GM18498 (cell line): ENCODE measurements around the gene ANAPC10.
A peak's percentile ranks its signal among the peaks of the same experiment; 100 is the strongest.
"Not testable (repeated sequence)": the region's sequence is repeated elsewhere in the genome, so short reads cannot be mapped to it uniquely, and the experiment has no call there.

ENCODE experiments used
- ATAC-seq: cut with Tn5 transposase; IDR thresholded peaks from one replicate; pipeline ENCODE4 v1.9.1; 2021; ENCODE audit warnings: mild to moderate bottlenecking, moderate library complexity; ENCODE audit not compliant: unreplicated experiment

Gene ANAPC10

DNA sequence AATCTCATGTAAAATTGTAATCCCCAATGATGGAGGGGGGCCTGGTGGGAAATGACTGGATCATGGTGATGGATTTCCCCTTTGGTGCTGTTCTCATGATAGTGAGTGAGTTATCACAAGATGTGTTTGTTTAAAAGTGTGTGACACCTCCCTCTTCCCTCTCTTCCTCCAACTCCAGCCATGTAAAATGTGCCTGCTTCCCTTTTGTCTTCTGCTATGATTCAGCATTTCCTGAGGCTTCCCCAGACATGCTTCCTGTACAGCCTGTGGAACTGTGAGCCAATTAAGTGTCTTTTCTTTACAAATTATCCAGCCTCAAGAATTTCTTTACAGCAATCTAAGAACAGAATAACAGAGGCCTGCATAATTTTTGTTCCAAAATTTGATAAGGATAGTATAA lies 85.2 kb downstream of the ANAPC10 start:
- no peak for ATAC-seq

- ATAC-seq = no peak
Measured at GRCh38 chr4:145011636-145012035, 86.4 kb downstream of the ANAPC10 start.

DNA sequence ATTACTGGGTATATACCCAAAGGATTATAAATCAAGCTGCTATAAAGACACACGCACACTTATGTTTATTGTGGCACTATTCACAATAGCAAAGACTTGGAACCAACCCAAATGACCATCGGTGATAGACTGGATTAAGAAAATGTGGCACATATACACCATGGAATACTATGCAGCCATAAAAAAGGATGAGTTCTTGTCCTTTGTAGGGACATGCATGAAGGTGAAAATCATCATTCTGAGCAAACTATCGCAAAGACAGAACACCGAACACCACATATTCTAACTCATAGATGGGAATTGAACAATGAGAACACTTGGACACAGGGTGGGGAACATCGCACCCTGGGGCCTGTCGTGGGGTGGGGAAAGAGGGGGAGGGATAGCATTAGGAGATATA lies 87.7 kb downstream of the ANAPC10 start:
- ATAC-seq = not testable (repeated sequence)

- ATAC-seq = no peak
Measured at GRCh38 chr4:145003675-145004074, 94.3 kb downstream of the ANAPC10 start.

- ATAC-seq = no peak
Measured at GRCh38 chr4:145001635-145002034, 96.4 kb downstream of the ANAPC10 start.

- not testable (repeated sequence) for ATAC-seq
Measured at GRCh38 chr4:145000656-145001055, 97.3 kb downstream of the ANAPC10 start.

GRCh38 chr4:144989306-144989705 lies 108.7 kb downstream of the ANAPC10 start:
- ATAC-seq = no peak

DNA sequence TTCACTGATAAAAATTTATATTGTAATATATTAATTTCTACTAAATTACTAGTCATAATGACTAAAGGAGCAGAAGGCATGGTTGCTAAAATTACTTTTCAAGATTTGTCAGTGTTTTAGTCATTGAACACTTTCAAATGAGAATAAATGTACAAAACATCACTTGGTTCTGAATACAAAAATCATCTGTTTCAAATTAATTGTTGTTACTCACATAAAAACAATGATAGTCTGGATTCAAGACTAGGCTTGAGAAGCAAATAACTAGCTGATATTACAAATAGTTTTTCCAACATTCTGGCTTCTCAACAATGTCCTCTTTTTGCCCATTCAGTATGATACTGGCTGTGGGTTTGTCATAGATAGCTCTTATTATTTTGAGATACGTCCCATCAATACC lies 112.5 kb downstream of the ANAPC10 start:
- no peak for ATAC-seq

DNA sequence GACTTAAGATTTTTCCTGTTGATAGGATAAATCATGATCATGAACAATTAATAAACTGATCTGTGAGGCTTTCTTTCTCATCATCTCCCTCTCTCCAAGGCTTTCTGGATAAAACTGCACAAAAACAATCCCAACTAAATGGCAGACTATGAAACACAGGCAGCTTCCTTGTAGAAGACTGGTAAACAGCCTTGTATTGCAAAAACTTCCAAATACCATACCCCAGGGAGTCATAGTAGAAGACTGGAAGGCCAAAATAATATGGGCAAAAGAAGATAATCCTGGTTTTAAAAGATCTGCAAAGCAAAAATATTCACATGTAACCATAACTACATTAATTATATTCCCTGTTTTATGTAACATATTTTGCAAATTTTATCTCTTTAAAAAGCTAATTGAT lies 113.0 kb downstream of the ANAPC10 start:
- ATAC-seq = no peak

- ATAC-seq = no peak
Measured at GRCh38 chr4:144984241-144984640, 113.8 kb downstream of the ANAPC10 start.

DNA sequence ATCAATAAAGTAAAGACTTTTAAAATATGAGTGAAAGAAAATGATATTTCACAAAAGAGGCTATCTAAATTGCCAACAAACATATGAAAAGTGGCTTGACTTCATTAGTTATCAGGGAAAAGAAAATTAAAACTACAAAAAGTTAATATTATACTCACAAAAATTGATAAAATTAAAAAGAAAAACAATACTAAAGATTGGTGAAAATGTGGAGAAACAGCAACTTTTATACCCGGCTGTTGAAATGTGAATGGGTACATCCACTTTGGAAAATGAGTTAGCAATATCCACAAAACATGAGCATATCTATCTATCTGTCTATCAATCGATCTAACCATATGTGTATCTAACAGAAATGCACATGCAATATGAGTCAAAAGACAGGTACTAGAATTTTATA lies 122.3 kb downstream of the ANAPC10 start:
- ATAC-seq = no peak

DNA sequence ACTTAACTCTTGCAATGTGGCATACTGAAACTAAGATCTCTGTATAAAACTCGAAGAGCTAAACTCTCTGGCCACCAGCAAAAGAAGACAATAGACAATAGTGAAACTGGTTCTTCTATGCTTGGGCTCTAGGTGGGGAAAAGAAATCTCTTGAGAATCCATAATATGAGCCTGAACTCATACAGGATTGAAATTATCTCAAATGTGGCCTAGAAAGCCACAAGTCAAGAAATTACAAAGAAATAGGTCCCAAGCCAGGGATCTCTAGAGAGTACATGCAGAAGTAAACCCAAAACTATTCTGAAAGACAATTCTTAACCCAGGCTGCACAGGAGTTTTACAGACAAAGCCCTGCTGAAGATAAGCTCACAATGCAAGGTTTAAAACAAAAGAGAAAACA lies 127.4 kb downstream of the ANAPC10 start:
- peak; percentile 66 for ATAC-seq

- peak; percentile 38 for ATAC-seq
Measured at GRCh38 chr4:144969821-144970220, 128.2 kb downstream of the ANAPC10 start.

GRCh38 chr4:144968606-144969005 lies 129.4 kb downstream of the ANAPC10 start:
- ATAC-seq = no peak

- peak; percentile 73 for ATAC-seq
Measured at GRCh38 chr4:144967161-144967560, 130.8 kb downstream of the ANAPC10 start.

- no peak for ATAC-seq
Measured at GRCh38 chr4:144962300-144962699, 135.7 kb downstream of the ANAPC10 start.

DNA sequence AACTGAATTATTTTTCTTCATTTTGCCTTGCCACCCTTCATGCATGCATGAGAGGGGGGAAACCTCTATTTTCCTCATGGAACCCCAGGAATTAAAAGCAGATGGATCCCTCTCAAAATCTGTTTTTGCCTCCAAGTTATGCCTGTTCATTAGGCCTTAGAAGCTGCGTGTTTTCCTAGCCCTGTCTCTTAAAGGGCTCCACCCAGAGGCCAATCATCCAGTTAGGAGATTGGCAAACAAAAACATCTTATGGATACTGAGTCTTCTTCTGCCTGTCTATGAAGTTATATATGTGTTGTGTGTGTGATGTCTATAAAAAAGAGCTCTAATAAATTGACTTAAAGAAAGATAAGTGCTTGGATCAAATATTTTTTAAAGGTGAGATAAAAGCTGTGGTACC lies 142.9 kb downstream of the ANAPC10 start:
- no peak for ATAC-seq

GRCh38 chr4:144954230-144954629 lies 143.8 kb downstream of the ANAPC10 start:
- ATAC-seq = no peak

DNA sequence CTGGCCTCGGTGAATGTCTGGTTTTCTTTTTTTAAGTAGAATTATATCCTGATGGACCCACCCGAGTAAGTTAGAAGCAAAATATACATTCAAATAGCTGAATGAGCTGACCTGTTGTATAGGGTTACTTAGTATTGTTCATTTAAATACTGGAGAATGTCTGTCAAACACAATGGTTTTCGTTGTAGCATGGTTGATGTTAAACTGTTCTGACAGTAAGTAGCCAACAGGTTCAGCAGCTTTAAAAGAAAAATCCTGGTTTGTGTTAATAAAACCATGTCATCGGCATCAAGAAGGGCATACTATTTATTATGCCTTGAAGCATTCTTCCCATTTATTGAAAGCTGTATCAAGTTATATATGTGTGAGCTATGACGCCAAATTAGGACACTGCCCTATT lies 149.6 kb downstream of the ANAPC10 start:
- no peak for ATAC-seq

DNA sequence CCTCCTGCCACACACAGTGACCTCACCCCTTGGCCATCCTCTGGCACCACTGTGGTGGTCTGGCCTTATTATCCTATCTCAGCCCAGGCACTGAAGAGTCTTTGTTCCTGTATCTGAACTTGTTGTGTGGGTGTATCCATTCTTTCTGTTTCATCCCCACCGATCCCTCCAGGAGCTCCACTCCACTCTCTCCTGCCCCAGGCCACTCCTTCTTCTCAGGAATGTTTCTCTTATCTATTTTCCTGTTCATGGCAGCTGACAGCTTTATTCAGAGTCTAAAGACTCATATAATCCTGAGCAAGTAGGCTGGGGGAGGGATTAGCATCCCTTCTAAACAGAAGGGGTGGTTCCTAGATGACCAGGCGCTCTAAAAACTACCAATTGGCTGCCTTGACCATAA lies 150.0 kb downstream of the ANAPC10 start:
- no peak for ATAC-seq
